GM18511 (cell line): ENCODE measurements around the gene GRAMD1B.
A peak's percentile ranks its signal among the peaks of the same experiment; 100 is the strongest.
"Not testable (repeated sequence)": the region's sequence is repeated elsewhere in the genome, so short reads cannot be mapped to it uniquely, and the experiment has no call there.

Experiments used
- ATAC-seq: cut with Tn5 transposase; IDR thresholded peaks from one replicate; pipeline ENCODE4 v1.9.1; 2021; ENCODE audit warnings: mild to moderate bottlenecking, moderate library complexity; ENCODE audit not compliant: unreplicated experiment

Gene GRAMD1B

GRCh38 chr11:123439616-123440015, 9.5 kb downstream of the GRAMD1B start:
- no peak for ATAC-seq

DNA sequence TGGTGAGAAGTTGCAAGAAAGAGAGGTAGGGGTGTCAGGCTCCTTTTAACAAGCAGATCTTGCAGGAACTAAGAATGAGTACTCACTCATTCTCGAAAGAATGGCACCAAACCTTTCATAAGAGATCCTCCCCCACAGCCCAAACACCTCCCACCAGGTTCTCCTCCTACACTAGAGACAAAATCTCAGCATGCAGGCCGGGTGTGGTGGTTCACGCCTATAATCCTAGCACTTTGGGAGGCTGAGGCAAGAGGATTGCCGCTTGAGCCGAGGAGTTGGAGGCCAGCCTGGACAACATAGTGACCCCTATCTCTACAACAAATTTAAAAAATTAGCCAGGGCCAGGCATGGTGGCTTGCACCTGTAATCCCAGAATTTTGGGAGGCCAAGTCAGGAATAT, 11.1 kb downstream of the GRAMD1B start:
- no peak for ATAC-seq

GRCh38 chr11:123443851-123444623, 14.0 kb downstream of the GRAMD1B start:
- ATAC-seq = no peak

DNA sequence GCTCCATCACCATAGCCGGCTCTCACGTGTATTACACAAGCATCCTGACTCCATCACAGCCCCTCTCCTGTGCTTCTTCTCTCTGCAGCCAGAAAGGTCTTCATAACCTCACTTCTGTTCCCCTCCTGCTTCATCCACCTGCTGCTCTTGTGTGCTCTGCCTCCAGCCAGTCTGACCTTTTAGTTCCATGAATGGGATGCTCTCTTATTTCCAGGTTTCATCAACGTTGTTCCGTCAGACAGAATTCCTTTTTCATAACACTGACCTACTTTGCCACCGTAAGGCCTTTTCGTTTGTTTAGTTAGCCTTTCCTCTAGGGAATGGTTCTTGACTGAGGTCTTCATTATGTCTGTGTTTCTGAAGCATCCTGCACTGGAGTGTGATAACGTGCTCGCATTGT, 18.8 kb downstream of the GRAMD1B start:
- ATAC-seq = no peak

- no peak for ATAC-seq
Measured at GRCh38 chr11:123449436-123449835, 19.4 kb downstream of the GRAMD1B start.

- no peak for ATAC-seq
Measured at GRCh38 chr11:123450623-123451022, 20.6 kb downstream of the GRAMD1B start.

DNA sequence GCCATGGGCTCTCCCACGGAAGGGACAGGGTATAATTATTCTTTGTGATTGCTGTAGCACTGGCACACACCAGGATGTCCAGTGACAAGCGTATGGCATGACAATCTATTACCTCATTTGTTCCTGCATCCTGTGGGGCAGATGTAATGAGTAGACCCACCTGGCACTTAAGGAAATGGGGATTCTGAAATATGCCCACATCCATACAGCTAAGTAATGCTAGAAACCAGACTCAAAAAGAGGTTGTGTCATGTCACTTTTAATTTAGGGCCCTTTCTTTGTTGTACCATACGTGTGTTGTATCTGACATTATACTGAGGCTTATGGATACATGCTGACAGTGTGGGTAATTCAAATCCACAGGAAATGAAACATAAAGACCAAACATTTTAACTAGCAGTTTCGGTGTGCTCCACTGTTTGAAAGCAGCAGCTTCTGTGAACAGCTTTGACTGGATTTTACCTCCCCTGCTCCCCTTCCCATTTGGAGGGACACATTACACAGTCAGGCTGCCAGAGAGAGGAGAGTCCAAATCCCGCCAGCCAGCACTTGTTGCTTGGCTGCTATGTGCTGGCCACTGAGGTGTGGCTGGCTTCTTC, 21.2 kb downstream of the GRAMD1B start:
- ATAC-seq = peak; percentile 48

GRCh38 chr11:123452794-123453193, 22.7 kb downstream of the GRAMD1B start:
- ATAC-seq = peak; percentile 42

DNA sequence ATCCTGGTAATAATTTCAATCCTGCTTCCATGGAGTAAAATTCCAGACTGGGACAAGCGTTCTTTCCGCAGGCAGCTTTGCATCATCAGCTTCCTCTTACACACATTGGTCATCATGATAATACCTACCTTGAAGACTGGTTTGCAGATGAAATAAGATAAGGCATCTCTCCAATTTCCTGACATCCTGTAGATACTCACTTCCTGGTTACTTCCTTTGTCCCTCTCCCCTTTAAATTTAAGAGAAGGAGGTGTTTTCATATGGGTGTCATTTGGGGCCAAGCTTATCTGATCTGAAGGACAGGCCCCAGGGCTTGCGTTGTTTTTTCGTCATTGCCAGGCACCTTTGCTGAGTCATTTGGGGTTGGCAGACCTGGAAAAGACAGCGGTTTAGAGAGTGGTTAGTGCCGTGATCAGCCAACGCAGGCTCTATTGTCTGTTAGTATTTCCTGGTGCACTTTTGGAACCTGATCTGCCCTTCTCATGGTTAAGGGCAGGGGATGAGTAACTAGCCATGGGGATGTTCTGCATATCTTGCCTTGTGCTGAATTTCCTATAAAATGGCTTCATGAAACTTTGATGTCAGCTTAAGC, 24.1 kb downstream of the GRAMD1B start:
- ATAC-seq = no peak

- no peak for ATAC-seq
Measured at GRCh38 chr11:123454796-123455195, 24.7 kb downstream of the GRAMD1B start.

DNA sequence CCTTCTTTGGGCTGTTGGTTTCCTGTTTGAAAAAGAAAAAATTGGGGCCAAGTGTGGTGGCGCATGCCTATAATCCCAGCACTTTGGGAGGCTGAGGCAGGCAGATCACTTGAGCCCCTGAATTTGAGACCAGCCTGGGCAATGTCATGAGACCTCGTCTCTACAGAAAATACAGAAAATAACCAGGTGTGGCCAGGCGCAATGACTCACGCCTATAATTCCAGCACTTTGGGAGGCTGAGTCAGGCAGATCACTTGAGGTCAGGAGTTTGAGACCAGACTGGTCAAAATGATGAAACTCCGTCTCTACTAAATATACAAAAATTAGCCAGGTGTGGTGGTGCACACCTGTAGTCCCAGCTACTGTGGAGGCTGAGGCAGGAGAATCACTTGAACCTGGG, 26.4 kb downstream of the GRAMD1B start:
- not testable (repeated sequence) for ATAC-seq

- no peak for ATAC-seq
Measured at GRCh38 chr11:123457187-123457770, 27.2 kb downstream of the GRAMD1B start.

DNA sequence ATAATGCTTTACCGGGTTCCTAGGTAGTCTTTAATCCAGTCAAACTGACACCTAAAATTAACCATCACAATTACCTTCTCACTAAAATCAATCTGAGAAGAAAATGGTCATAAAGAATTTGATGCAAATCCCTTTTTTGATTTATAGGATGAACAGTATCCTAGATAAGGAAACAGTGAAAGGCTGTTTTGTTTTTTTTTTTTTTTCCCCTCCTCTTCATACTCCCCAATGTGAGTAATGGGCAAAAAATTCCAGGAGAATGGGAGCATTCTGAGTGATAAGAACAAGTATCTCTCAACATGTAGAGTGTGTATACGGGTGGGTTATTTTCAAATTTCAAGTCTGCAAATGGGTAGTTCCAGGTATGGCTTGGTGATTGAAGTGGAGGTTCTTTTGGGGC, 28.4 kb downstream of the GRAMD1B start:
- no peak for ATAC-seq

GRCh38 chr11:123460012-123460700, 30.1 kb downstream of the GRAMD1B start:
- no peak for ATAC-seq

GRCh38 chr11:123461164-123461563, 31.1 kb downstream of the GRAMD1B start:
- no peak for ATAC-seq

- not testable (repeated sequence) for ATAC-seq
Measured at GRCh38 chr11:123465667-123466066, 35.6 kb downstream of the GRAMD1B start.

GRCh38 chr11:123466172-123466571, 36.1 kb downstream of the GRAMD1B start:
- not testable (repeated sequence) for ATAC-seq

GRCh38 chr11:123469089-123469488, 39.0 kb downstream of the GRAMD1B start:
- ATAC-seq = no peak

DNA sequence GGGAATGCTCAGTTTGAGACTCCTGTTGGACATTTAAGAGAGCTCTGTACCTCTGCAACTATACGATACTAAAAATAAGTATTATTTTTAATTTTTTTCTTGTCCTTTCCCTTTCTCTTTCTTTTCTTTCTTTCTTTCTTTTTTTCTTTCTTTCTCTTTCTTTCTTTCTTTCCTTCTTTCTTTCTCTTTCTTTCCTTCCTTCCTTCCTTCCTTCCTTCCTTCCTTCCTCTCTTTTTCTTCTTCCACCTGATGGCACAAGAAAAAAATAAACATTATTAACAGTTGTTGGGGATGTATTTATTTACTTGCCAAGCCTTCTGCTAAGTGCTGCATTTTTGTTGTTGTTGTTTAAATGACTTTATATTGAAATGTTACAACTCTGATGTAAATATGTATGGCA, 39.5 kb downstream of the GRAMD1B start:
- no peak for ATAC-seq

DNA sequence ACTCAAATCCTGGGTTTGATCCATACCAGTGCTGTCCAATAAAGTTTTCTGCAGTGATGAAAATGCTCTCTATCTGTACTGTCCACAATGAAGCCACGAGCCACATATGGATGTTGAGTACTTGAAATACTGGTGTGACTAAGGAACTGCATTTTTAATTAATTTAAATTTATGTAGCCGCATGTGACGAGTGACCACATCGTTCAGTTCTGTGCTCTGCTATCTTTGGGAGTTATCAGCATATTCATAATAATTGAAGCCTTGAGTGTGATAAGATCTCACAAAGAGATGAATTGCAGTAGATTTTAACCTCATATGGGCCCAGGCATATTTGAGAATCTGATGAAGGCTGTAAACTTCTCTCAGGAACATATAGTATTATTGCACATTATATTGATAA, 40.8 kb downstream of the GRAMD1B start:
- ATAC-seq = no peak

DNA sequence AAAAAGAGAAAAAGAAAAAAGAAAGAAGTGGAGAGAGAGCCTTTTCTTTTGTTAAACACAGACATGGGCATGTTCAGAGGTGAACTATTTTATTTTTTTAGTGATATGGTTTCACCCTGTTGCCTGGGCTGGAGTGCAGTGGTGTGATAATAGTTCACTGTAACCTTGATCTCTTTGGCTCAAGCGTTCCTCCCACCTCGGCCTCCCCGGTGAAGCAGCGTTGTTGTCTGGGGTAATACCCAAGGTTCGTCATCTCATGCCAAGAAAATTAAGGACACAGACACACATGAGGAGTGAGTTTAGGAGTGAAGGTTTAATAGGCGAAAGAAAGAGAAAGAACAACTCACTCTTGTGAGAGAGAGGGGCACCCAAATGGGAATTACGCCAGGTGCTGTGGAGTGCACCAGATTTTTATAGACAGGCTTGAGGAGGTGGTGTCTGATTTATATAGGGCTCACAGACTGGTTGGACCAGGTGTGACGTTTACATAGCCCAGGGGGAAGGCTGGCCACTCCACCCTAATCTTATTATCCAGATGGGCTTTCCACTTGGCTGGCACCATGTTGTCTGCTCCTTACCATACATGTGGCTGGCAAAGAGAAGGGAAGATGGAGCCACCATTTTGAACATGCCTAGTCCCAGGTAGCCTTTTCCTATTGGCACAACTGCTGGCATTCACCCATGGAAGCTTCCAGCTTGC, 42.3 kb downstream of the GRAMD1B start:
- no peak for ATAC-seq
